Pons (tissue), 1 donor: Measurements from ENCODE around the gene P4HB.
"Not testable (repeated sequence)": the region's sequence is repeated elsewhere in the genome, so short reads cannot be mapped to it uniquely, and the experiment has no call there.

Experiments used
- DNase-seq: peaks from one replicate; pipeline ENCODE4 v3.0.0-alpha.2; 2016; ENCODE audit warnings: low spot score

Gene P4HB

DNA sequence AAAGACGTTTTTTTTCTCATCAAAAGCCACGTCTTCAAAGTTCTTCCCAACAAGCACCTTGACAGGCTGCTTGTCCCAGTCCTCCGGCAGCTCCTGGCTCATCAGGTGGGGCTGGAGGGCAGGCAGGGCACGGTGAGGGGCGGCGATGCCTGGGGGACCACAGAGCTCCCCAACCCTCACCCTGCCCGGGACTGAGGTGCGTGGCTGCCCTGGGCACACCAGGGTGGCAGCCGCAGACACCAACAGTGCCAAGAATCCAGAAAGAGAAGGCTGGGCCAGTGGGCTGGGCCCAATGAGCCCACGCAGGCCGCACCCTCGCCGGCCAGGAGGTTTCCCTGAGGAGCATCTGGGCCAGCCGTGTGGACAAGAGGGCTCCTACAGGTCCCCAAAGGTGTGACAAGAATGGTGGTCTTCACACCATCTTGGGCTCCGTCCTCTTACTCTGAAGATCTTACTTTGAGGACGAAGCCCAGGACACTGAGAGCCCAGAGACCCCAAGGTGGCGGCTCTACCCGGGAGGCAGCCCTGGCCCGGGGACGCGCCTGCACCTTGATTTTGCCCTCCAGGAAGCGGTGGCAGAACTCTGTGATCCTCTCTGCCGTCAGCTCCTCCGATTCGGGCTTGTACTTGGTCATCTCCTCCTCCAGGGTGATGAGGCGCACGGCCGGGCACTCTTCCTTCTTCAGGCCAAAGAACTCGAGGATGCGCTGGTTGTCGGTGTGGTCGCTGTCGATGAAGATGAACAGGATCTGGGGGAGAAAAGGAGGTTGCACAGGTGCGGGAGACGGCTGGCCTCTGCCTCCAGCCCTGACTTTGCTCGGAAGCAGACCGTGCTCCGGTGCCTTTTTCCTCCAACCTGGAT lies 14.2 kb downstream of the P4HB start:
- no peak for DNase-seq

DNA sequence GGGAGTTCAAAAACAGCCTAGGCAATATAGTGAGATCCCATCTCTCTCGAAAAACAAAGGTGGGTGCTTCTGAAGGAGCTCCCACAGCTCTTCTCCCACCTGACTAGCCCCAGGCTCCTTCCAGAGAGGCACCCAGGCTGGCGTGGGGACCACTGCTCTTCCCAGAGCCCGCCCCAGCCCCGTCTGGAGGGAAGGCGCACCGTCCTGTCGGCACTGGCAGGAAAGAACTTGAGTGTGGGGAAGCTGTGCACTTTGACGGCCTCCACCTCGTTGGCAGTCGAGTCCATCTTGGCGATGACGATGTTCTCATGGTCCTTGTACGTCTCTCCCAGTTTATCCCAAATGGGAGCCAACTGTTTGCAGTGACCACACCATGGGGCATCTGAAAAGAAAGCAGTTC lies 15.0 kb downstream of the P4HB start:
- DNase-seq = no peak

DNA sequence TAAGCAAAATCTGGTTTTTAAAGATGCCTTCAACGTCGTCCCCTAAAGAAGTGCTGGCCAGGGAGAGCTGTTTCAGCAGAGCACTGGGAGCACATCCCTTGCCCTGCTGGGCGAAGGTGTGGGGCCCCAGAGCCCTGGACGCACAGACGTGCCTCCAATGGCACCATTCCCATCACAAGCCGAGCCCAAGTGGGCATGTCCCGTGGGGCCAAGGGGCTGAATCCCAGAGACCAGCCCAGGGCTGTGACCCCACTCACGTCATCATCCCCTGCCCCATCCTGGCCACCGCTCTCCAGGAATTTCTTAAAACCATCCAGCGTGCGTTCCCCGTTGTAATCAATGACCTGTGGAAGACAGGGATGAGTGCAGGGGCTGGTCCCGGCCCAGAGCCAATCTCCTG lies 15.4 kb downstream of the P4HB start:
- DNase-seq = no peak

DNA sequence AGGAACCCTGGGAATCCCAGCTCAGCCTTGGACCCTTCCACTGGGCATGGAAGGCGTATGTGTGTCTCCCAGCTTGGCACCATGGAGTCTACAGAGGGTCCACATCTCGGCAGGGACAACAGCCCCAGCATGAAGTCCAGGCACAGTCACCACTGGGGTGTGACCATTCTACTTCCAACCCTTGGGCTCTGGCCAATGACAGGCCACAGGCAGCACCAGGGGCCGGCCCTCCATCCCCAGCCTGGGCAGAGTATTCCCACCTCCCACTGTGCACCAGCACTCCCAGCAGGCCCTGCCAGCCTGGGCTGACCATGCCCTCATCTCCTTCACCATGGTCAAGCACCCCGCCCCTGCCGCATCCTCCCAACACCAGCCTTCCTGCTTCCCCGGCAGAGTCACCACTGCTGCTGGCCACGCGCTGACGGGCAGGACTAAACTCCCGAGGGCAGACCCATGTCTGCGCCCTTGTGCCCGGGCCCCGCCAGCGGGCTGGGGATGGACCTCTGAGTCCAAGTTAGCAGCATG lies 15.9 kb downstream of the P4HB start:
- DNase-seq = no peak

DNA sequence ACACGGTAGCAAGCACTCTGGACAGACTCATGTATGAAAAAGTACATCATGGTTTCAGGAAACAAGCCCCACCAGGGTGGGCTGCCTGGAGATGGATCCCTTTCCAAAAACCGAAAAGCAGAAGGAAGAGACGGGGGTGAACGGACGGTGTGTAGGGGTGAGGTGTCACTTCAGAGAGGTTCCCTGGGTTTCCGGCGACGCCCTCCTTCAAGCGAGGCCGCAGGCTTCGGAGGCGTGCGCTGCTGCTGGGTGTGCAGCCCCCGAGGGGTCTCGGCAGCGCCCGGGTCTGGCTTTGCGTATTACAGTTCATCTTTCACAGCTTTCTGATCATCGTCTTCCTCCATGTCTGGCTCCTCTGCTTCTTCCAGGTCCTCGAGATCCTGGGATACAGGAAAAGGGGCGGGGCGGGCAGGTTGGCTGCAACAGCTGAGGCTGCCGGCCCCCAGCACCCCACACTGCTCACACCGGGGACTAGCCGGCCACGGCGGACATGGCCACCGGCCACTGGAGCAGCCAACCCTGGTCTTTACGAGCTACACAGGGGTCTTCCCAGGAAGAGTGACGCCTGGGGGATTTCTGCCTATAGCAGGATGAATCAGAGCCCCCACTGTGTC lies 16.5 kb downstream of the P4HB start:
- DNase-seq = no peak

DNA sequence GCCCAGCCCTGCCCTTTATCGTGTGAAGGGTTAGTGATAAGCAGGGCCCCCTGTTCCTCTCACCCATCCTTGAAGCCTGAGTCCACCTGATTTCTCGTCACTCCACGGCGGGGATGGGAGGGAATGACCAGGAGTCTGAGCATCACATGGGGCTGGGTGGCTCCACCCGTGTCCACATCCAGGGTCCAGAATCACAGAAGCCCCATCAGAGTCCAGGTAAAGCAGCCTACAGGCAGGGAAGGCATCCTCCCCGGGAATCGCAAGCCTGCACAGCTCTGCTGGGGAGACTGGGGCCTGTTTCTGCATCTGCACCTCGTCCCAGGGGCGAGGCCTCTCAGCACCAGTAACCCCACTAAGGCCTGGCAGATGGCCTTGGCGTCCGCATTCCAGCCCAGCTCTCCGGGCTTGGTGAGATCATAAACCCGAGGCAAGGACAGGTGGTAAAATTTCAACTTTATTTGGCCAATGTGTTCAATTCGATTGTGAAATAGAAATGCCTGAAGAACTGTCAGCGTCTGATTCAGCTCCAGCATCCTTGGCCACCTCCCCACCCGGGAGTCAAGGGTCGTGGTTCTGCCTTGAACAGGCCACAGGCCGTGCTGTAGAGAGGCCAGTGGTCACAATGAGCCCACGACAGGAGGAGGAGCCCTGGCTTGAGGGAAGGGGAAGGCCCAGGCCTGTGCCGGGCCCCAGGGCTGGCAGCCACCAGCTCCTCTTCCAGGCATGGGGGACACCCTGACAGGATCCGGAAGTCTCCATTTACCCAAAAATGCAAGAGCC lies 17.4 kb downstream of the P4HB start:
- DNase-seq = no peak

DNA sequence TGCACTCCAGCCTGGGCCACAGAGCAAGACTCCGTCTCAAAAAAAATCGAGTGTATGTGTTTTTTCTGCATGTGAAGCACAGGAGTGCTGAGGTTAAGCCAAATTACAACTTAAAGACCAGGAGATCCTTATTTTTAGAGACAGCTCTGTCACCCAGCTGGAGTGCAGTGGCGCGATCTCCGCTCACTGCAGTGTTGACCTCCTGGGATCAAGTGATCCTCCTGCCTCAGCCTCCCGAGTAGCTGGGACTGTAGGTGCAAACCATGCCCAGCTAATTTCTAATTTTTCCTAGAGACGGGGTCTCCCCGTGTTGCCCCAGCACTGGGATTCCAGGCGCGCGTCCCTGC lies 18.0 kb downstream of the P4HB start:
- no peak for DNase-seq

DNA sequence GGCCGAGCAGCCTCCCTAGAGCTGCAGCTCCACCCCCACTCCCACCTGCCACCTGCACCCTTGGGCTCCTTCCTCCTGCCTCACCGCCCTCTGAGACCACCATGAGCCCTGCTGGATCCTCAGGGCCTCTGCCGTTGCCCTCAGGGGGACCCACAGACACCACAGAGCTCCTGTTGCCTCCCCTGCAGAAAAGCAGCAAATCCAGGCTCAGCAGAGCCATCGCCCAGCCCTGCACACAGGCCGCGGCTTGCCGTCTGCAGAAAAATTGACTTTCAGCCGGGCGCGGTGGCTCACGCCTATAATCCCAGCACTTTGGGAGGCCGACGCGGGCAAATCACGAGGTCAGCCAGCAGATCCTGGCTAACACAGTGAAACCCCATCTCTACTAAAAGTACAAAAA lies 18.5 kb downstream of the P4HB start:
- no peak for DNase-seq

DNA sequence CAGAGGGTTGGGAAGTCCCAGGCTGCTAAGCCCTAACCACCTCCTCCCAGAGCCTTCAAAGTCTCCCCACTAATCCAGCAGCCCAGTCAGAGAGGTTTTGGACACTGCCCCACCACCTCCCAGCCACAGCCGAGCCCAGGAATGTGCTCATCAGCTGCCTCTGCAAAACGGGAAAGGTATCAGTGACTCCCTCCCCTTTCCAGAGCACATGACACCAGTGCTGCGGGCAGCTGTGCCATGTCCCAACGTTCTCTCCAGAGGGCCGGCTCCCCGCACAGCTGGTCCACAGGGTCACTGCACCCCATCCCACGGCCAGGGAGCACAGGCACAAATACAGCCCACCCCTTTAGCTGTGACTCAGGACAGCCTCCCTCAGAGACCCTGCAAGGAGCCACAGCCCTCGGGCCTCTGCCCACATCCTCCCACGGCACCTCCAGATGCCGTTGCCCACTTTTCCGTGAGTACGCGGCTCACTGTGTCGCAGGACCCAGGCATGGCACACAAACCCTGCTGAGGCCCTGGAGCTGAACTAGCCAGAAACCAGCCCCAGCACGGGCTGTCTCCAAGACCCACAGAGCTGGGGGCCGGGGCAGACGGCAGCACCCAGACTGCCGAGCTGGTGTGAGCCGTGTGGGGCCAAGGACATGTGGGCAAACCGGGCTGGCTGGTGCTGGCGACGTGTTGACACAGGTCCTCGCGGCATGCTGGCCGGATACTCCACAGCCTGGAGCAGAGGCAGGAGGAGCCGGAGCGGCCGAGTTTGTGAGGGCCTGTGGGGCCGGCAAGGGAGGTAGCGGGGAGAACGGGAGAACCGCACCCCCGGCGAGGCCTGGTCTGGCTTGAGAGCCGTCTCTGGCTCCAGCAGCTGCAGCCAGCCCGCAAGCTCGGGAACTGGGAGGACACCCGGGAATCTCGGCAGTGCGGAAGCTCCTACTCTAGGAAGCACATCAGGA lies 19.2 kb downstream of the P4HB start:
- DNase-seq = no peak

DNA sequence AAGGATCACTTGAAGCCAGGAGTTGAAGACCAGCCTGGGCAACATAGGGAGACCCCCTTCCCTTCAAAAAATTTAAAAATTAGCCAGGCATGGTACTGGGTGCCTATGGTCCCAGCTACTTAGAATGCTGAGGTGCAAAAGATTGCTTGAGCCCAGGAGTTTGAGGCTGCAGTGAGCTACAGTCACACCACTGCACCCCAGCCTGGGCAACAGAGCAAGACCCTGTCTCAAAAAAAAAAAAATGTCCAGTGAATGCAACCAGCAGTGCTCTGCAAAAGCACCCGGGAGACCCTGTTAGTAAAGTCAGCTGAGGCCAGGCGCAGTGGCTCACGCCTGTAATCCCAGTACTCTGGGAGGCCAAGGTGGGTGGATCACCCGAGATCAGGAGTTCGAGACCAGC lies 20.3 kb downstream of the P4HB start:
- not testable (repeated sequence) for DNase-seq

DNA sequence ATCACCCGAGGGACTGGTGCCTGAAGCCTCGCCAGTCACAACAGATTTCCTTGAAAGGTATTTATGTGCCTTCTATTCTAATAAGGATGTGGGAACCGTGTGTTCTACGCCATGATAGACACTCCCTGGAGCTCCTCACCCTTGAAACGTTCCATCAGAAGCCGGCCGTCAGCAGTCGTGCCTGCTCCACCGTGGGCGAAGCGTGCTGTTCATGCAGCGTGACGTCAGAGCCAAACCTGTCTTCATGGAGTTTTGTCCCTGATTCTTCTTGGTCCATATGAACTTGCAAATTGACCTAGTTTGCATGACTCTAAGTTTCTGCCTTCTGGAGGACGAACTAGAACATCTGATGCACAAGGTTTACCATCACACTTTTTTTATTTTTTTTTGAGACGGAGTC lies 21.0 kb downstream of the P4HB start:
- DNase-seq = no peak

DNA sequence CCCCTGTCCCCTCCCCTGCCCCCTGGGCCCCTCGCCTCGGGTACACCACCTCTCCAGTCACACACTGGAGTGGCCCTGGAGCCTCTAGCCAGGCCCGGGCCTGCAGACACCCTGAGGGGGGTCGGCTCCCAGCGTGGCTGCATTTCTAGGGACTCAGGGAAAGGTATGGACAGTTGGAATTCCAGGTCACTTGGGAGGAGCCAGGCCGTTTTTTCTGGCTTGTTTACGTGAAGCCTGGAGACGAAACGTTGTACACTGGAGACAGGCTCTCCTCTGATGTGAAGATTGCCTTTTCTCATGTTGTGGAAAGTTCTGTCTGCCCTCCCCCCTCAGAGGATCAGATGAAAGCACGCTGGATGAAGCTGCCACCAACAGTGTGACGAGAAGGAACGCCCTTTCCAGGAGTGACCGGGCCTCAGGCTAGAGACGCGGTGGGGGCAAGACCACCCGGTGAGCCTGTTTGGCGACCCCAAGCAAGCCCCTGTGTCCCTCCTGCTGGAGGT lies 21.5 kb downstream of the P4HB start:
- no peak for DNase-seq

DNA sequence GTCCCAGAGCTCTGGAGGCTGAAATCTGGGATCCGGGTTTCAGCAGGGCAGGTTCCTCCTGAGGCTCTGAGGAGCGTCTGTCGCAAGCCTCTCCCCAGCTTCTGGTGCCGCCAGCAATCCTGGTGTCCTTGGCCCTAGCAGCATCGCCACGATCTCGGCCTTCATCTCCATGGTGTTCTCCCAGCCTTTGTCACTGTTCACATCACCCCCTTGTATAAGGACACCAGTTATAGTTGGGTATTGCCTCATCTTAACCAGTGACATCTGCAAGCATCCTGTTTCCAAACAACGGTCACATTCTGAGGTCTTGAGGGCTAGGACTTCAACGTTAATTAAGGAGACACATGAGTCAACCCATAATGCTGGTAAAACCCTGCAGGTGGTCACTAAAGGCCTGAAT lies 22.7 kb downstream of the P4HB start:
- DNase-seq = no peak

DNA sequence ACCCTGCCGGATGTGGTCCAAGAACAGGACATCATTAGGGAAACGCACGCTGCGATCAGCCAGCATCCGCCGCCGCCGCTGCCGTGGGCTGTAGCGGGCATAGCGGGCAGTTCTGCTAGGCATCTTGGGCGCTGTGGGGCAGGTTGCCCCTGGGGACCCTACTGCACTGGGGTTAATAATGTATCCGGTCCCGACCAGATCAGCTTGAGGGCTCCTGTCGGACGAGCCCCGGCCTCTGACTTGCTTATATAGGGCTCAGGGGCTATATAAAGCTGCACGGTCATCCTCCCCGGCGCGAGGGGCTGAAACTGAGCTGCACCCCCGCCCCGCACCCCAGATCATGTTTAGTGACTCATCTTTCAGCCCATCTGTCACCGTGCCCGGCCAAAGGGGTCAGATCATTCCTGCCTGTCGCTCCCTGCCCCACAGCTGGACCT lies 25.5 kb downstream of the P4HB start, which contains the start of gene PPP1R27:
Gene PPP1R27 (minus strand): TSS at position 220 of the 437 bp plus-strand sequence. CDS start 97 bp downstream, at position 123.
- no peak for DNase-seq

DNA sequence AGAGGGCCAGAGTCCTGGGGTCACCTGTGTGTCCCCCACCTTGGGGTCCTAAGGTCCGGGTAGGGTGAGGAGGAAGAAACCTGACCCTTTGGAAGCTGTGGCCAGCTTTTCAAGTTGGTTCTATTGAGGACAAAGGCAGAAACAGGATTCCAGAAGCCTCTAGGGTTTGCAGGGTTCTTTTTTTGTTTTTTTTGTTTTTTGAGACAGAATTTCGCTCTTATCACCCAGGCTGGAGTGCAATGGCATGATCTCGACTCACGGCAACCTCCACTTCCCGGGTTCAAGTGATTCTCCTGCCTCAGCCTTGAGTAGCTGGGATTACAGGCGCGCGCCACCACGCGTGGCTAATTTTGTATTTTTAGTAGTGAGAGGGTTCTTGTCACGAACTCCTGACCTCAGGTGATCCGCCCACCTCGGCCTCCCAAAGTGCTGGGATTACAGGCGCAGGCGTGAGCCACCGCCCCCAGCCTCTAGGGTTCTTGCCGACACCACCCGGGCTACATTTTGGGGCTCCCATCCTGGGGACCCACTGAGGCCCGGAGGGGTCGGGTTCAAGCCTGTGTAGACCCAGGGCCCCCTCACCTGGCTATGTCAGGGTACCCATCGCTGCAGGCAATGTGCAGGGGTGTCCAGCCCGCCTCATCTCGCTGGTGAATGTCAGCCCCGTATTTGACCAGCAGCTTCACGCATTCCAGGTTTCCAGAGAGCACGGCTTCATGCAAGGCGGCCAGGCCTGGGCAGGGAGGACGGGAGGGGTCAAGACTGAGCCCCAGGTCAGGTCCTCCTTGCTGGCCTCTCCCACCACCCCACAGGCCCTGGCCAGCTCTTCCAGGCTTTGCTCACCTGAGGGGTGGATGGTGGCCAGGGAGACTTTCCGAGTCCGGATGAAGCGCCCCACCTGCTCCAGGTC lies 26.2 kb downstream of the P4HB start:
- DNase-seq = no peak

DNA sequence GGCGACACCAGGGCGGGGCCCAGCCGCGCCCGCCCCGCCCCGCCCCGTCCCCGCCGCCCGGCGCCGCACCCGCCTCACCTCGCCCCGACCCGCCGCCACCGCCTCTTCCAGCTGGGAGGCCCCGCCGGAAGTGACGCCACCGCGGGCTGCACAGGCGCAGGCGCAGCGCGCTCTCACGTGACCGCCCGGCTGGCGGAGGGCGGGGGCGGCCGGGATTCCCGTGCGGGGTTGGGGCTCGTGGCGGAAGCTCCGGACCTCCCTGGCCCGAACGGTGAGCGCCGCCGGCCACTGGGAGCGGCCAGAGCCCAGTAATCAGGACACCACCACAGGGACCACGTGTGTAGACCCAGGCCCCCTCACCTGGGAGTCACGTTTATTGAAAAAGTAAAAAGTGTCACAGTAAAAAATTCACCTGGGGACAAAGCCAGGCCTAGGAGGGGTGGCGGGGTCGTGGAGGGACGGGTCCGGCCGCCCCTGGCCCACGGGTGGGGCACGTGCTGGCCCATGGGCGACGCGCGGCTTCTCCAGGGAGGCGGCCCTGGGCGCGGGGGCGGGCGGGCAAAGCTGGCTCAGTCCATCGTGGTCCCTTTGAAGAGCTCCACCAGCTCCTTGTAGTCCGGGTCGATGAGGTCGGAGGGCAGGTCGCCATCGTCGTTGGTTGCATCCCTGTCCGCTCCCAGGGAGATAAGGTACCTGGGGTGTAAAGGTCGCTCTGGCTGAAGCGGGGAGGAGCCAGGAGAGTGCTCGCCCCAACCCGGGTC lies 27.0 kb downstream of the P4HB start, which contains the start of gene MCRIP1:
Gene MCRIP1 (minus strand): TSS at position 132 of the 761 bp plus-strand sequence. CDS start 8,785 bp downstream, outside the sequence.
- DNase-seq = peak; percentile 80

DNA sequence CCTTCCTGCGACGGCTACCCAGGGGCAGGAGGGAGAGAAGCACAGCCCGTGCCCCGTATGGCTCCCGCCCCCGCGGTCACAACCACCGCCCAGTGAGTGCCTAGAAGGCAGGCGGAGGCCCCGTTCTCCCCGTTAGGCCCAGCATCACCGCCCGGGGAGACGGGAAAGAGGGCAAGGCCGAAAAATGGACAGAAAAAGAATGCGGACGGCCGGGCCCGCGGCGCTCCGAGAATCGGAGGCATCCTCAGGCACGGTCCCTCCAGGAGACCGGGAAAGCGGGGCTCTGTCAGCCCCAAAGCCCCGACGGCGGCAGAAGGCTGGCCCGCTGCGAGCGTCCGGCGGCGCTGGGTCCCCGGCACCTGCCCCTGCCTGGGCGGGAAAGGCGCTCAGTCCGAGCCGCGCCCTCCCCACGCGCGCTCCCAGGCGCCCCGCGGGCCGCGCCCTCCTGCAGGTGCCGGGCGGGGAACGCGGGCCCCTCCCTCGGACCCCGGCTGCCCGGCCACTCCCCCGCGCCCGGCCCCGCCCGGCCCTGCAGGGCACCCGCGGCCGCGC lies 27.7 kb downstream of the P4HB start:
- no peak for DNase-seq

DNA sequence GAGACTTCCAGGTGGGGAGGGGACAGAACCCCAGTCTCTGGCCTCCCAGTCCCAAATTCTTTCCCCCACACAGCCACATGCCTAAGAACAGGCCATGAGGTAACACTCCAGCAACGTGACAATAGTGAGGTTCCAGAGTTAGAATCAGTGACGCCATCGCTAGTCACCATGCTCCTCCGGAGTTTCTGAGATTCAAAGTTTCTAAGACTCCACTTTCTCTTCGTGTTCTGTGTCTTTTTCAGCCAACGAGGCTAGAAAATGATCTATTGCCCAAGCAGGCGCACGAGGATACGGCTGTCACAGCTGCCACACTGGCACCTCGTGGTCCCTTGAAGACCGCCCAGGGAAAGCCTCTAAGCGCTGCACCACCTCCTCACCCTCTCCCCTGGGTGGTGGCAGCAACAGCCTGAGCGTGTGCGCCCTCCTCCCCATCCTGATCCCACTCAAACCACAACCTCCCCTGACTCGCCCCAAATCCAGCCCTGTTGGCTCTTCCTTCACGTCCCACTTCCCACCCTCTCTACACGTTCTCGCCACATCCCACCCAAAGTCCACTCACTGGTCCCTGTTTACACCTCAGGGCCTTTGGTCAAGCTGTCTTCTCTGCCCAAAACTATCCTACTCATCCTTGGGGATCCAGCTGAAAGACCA lies 28.3 kb downstream of the P4HB start:
- no peak for DNase-seq
